HepG2 (cell line): ENCODE data around the gene CDK14. TPM values are rescaled to one million over a fixed set of nuclear protein-coding genes. Genes with fewer than 3 reads are reported as not detected.

Experiments
- NCOR1 ChIP-seq: fragments of 200-600 bp; sonication (generic); IDR thresholded peaks from 2 replicates; pipeline ENCODE4 v1.7.0; 2017; ENCODE audit warnings: antibody characterized with exemption, low read length, borderline replicate concordance
- SALL2 ChIP-seq: sonication (generic); formaldehyde crosslinking; IDR thresholded peaks from 2 replicates; pipeline ENCODE4 v1.8.1; 2023; ENCODE audit warnings: mild to moderate bottlenecking, missing genetic modification reagents, inconsistent platforms
- SOX6 ChIP-seq, 2 experiments: fragments of 450-650 bp in 1 of 2; sonication (generic) in 1 of 2; formaldehyde crosslinking in 1 of 2; IDR thresholded peaks; 2 replicates each; pipeline versions ENCODE4 v1.4.0 to v1.6.1; 2017 to 2020; ENCODE audit warnings: antibody characterized with exemption in 1 of 2, mild to moderate bottlenecking in 1 of 2, missing genetic modification reagents in 1 of 2
- SP140L ChIP-seq: sonication (generic); formaldehyde crosslinking; IDR thresholded peaks from 2 replicates; pipeline ENCODE4 v1.4.0; 2020; ENCODE audit warnings: missing genetic modification reagents, borderline replicate concordance
- TBX3 ChIP-seq: fragments of 450-650 bp; IDR thresholded peaks from 2 replicates; pipeline ENCODE4 v1.6.1; 2017; ENCODE audit warnings: antibody characterized with exemption, mild to moderate bottlenecking, inconsistent platforms, borderline replicate concordance
- ZBTB20 ChIP-seq: sonication (generic); formaldehyde crosslinking; IDR thresholded peaks from 2 replicates; pipeline ENCODE4 v1.8.1; 2023; ENCODE audit warnings: missing genetic modification reagents, low read depth, mild to moderate bottlenecking, borderline replicate concordance
- ZFP36L2 ChIP-seq: sonication (generic); formaldehyde crosslinking; IDR thresholded peaks from 2 replicates; pipeline ENCODE4 v1.4.0; 2020; ENCODE audit warnings: missing genetic modification reagents
- ZFP82 ChIP-seq: sonication (generic); formaldehyde crosslinking; IDR thresholded peaks from 2 replicates; pipeline ENCODE4 v1.5.1; 2020; ENCODE audit warnings: mild to moderate bottlenecking, missing genetic modification reagents, borderline replicate concordance
- ZNF143 ChIP-seq: sonication (generic); formaldehyde crosslinking; IDR thresholded peaks from 2 replicates; pipeline ENCODE4 v1.4.0; 2020; ENCODE audit warnings: missing genetic modification reagents
- ZNF296 ChIP-seq: sonication (generic); formaldehyde crosslinking; conservative IDR thresholded peaks from 2 replicates; pipeline ENCODE4 v1.5.0; 2020; ENCODE audit warnings: mild to moderate bottlenecking, missing genetic modification reagents
- ZNF776 ChIP-seq: sonication (generic); formaldehyde crosslinking; IDR thresholded peaks from 2 replicates; pipeline ENCODE4 v1.4.0; 2020; ENCODE audit warnings: mild to moderate bottlenecking, missing genetic modification reagents
- ZNF883 ChIP-seq: sonication (generic); formaldehyde crosslinking; IDR thresholded peaks from 2 replicates; pipeline ENCODE4 v1.5.1; 2020; ENCODE audit warnings: mild to moderate bottlenecking, missing genetic modification reagents; ENCODE audit errors: not compliant biosample characterization
- polyA plus RNA-seq, 8 experiments: library from polyadenylated mRNA; depleted of rRNA in 3 of 8; stranded (reverse) in 7 of 8; unstranded in 1 of 8; fragments of >200 nt; fragmentation: Illumina TruSeq in 4 of 8; extraction: Trizol in 4 of 8; gene quantifications; 2 replicates each; pipeline versions ENCODE4 v1.2.1 to v1.2.3, GENCODE V29; 2011 to 2016; ENCODE audit warnings: low read depth in 4 of 8, missing spikeins in 1 of 8, mixed read lengths in 1 of 8; ENCODE audit not compliant: insufficient read depth in 1 of 8
- total RNA-seq, 5 experiments: library from RNA; depleted of rRNA; stranded (reverse); fragments of >200 nt; fragmentation: Illumina TruSeq; extraction: Trizol; gene quantifications; 2 replicates each; pipeline ENCODE4 v1.2.3, GENCODE V29; 2016; ENCODE audit warnings: low read depth in 1 of 5
- TF ChIP-seq, protein P1 (sequence below): sonication (generic); formaldehyde crosslinking; IDR thresholded peaks from 2 replicates; pipeline ENCODE4 v1.5.1; 2020; ENCODE audit warnings: mild to moderate bottlenecking, missing genetic modification reagents, moderate library complexity
- TF ChIP-seq, protein P2 (sequence below): IDR thresholded peaks from 2 replicates; pipeline ENCODE4 v1.6.1; 2012; ENCODE audit warnings: low read depth, low read length, improper control_type of control experiment
- TF ChIP-seq, protein P3 (sequence below): sonication (generic); formaldehyde crosslinking; IDR thresholded peaks from 2 replicates; pipeline ENCODE4 v1.4.0; 2020; ENCODE audit warnings: missing genetic modification reagents
- TF ChIP-seq, protein P4 (sequence below): sonication (generic); formaldehyde crosslinking; IDR thresholded peaks from 2 replicates; pipeline ENCODE4 v1.5.0; 2020; ENCODE audit warnings: missing genetic modification reagents
- TF ChIP-seq, protein P5 (sequence below): sonication (generic); formaldehyde crosslinking; conservative IDR thresholded peaks from 2 replicates; pipeline ENCODE4 v1.5.0; 2020; ENCODE audit warnings: missing genetic modification reagents

The CDK14 gene
- total and polyA plus RNA-seq, 2 of the 13 experiments (the other 11 are each of a cell fraction or from before 2014, with no cell fraction given) = 0.26 to 0.71 TPM

DNA sequence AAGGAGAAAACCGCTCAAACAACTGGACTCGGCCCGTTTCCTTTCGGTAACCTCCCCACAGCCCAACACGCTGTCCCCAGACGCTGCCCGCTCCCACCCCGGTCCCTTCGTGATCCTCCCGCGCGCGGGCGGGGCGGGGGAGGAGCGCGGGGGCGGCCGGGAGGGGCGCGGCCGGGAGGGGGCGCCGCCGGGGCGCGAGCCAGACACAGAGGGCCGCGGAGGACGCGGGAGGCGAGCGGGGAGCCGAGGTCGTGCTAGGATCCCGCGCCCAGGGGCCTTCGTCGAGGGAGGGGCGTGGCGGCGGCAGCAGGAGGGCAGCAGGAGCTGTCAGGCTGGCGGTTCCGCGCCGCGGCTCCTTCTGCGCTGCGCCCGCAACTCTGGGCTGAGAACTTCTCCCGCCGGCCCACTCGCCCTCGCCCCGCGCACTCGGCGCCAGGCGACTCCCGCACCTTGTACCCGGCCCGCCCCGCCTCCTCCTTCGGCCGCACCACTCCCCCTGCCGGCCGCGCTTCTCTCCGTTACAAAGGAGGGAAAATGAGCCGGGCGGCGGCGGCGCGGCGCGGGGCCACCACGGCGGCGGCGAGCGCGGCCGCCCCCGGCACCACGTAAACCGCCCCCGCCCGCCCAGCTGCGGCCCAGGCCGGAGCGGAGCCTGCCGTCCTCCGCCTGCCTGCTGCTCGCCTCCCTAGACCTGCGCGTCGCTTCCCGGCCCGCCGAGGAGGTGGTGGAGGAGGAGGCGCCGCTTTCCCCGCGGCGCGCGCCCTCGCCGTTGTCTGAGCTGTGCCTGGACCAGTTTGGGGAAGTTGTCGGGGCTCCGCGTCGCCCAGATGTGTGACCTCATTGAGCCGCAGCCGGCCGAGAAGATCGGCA, at the start of gene CDK14 (continued):
- TF ChIP-seq SALL2 (CRISPR knock-in tag) = 0 out of 2 replicates have a peak, but pooled peaks have one; percentile 50
- no peak for TF ChIP-seq ZFP82 (CRISPR knock-in tag)
- no peak for TF ChIP-seq ZNF143
- TF ChIP-seq NCOR1 = no peak
- TF ChIP-seq, protein P1, sequence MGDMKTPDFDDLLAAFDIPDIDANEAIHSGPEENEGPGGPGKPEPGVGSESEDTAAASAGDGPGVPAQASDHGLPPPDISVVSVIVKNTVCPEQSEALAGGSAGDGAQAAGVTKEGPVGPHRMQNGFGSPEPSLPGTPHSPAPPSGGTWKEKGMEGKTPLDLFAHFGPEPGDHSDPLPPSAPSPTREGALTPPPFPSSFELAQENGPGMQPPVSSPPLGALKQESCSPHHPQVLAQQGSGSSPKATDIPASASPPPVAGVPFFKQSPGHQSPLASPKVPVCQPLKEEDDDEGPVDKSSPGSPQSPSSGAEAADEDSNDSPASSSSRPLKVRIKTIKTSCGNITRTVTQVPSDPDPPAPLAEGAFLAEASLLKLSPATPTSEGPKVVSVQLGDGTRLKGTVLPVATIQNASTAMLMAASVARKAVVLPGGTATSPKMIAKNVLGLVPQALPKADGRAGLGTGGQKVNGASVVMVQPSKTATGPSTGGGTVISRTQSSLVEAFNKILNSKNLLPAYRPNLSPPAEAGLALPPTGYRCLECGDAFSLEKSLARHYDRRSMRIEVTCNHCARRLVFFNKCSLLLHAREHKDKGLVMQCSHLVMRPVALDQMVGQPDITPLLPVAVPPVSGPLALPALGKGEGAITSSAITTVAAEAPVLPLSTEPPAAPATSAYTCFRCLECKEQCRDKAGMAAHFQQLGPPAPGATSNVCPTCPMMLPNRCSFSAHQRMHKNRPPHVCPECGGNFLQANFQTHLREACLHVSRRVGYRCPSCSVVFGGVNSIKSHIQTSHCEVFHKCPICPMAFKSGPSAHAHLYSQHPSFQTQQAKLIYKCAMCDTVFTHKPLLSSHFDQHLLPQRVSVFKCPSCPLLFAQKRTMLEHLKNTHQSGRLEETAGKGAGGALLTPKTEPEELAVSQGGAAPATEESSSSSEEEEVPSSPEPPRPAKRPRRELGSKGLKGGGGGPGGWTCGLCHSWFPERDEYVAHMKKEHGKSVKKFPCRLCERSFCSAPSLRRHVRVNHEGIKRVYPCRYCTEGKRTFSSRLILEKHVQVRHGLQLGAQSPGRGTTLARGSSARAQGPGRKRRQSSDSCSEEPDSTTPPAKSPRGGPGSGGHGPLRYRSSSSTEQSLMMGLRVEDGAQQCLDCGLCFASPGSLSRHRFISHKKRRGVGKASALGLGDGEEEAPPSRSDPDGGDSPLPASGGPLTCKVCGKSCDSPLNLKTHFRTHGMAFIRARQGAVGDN (CRISPR knock-in tag) = peak; percentile 73
- TF ChIP-seq ZNF776 = 0 out of 2 replicates have a peak, but pooled peaks have one; percentile 63
- TF ChIP-seq, protein P2, sequence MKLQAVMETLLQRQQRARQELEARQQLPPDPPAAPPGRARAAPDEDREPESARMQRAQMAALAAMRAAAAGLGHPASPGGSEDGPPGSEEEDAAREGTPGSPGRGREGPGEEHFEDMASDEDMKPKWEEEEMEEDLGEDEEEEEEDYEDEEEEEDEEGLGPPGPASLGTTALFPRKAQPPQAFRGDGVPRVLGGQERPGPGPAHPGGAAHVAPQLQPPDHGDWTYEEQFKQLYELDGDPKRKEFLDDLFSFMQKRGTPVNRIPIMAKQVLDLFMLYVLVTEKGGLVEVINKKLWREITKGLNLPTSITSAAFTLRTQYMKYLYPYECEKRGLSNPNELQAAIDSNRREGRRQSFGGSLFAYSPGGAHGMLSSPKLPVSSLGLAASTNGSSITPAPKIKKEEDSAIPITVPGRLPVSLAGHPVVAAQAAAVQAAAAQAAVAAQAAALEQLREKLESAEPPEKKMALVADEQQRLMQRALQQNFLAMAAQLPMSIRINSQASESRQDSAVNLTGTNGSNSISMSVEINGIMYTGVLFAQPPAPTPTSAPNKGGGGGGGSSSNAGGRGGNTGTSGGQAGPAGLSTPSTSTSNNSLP = no peak
- TF ChIP-seq ZFP36L2 (CRISPR knock-in tag) = no peak
- TF ChIP-seq, protein P3, sequence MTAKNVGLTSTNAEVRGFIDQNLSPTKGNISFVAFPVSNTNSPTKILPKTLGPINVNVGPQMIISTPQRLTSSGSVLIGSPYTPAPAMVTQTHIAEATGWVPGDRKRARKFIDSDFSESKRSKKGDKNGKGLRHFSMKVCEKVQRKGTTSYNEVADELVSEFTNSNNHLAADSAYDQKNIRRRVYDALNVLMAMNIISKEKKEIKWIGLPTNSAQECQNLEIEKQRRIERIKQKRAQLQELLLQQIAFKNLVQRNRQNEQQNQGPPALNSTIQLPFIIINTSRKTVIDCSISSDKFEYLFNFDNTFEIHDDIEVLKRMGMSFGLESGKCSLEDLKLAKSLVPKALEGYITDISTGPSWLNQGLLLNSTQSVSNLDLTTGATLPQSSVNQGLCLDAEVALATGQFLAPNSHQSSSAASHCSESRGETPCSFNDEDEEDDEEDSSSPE (CRISPR knock-in tag) = peak; percentile 70
- TF ChIP-seq, protein P4, sequence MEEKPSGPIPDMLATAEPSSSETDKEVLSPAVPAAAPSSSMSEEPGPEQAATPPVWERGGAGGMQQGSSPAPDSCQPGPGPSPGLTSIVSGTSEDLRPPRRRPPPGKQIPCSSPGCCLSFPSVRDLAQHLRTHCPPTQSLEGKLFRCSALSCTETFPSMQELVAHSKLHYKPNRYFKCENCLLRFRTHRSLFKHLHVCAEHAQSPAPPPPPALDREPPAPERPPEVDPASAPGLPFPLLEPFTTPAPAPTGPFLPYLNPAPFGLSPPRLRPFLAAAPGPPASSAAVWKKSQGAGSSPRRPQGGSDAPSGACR (CRISPR knock-in tag) = no peak
- TF ChIP-seq SOX6 (IDR thresholded peaks at IDR 0.05) = no peak
- TF ChIP-seq SOX6 (CRISPR knock-in tag; IDR thresholded peaks at IDR 0.05) = no peak
- TF ChIP-seq ZNF296 (CRISPR knock-in tag) = no peak
- TF ChIP-seq TBX3 = no peak
- no peak for TF ChIP-seq ZBTB20 (CRISPR knock-in tag)
- TF ChIP-seq SP140L (CRISPR knock-in tag) = no peak
- no peak for TF ChIP-seq ZNF883 (CRISPR knock-in tag)
- TF ChIP-seq, protein P5, sequence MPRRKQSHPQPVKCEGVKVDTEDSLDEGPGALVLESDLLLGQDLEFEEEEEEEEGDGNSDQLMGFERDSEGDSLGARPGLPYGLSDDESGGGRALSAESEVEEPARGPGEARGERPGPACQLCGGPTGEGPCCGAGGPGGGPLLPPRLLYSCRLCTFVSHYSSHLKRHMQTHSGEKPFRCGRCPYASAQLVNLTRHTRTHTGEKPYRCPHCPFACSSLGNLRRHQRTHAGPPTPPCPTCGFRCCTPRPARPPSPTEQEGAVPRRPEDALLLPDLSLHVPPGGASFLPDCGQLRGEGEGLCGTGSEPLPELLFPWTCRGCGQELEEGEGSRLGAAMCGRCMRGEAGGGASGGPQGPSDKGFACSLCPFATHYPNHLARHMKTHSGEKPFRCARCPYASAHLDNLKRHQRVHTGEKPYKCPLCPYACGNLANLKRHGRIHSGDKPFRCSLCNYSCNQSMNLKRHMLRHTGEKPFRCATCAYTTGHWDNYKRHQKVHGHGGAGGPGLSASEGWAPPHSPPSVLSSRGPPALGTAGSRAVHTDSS = no peak
